GM21447 (cell line): ENCODE measurements around the gene GPN2.

Experiments
- ATAC-seq: cut with Tn5 transposase; IDR thresholded peaks from one replicate; pipeline ENCODE4 v1.9.1; 2021; ENCODE audit not compliant: unreplicated experiment

The GPN2 gene

GRCh38 chr1:26889551-26890466 is at the start of gene GPN2:
Gene GPN2, minus strand, starts transcription at chr1:26890283. Its CDS starts 187 bp downstream, at chr1:26890096.
- peak; percentile 87 for ATAC-seq

DNA sequence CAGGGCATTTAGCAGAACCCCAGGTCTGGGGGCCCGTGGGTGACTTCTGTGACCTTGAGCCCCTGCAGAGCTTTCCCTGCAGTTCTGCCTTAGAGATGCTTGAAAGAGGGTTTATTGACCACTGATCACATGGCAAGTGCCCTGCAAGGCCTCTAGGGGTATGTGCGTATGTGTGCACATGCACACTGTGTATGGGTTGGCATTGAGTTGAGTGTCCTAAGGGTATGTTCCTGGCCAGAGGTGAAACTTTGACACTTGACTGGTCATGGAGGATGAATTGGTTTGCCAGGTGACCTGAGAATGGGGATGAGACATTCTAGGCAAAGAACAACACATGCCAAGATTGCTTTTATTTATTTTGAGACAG is 48.6 kb upstream of the GPN2 start:
- ATAC-seq = no peak

DNA sequence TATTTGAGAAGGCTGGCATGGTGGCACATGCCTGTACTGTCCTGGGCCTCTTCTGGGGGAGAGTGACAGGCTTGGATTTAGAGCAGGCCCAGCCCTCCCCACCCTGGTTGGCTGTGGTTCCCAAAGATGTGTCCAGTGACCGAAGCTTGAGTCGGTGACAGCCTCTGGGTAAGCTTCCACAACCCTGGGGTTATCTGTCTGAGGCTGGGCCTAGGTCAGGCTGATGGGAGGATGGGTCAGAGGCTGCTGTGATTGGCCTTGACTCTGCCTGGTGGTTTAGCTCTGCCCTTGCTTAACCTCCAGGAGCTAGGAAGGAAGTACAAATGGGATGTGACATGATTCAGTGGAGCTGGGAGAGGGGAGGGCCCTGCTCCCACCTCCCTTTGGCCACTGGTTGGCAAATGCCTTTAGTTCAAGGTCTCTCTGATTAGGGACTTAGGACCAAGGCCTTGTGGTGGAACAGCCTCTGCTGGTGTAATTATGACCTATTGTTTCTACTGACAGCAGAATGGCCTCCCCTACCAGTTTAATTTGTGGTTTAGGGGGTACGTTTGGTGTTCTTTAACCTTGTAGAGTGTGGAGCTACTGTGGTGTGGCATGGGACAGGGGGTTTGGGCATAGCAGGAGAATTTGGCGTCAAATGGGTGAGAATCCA is 48.0 kb upstream of the GPN2 start:
- no peak for ATAC-seq

- no peak for ATAC-seq
Measured at GRCh38 chr1:26936823-26937222, 46.7 kb upstream of the GPN2 start.

GRCh38 chr1:26932531-26932930 is 42.4 kb upstream of the GPN2 start:
- no peak for ATAC-seq

GRCh38 chr1:26923711-26924110 is 33.6 kb upstream of the GPN2 start:
- ATAC-seq = no peak

DNA sequence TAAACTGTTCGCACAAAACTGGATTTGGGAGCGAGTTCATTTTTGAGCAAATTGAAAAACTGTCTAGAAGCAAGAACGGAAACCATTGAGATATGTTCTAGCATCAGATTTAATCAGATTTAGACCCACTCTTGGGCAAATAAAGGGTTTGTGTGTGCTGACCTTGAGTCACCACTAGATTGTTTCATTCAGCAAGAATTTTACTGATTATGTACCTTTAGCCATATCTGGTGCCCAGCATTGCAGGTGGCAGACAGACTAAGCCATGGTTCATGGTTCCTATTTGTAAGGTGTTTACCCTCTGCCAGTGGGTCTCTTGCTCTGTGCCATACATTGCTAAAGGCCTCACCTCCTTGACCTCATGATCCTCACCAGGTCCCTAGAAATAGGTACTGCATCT is 32.8 kb upstream of the GPN2 start:
- no peak for ATAC-seq

GRCh38 chr1:26922431-26922729 is 32.3 kb upstream of the GPN2 start:
- no peak for ATAC-seq

DNA sequence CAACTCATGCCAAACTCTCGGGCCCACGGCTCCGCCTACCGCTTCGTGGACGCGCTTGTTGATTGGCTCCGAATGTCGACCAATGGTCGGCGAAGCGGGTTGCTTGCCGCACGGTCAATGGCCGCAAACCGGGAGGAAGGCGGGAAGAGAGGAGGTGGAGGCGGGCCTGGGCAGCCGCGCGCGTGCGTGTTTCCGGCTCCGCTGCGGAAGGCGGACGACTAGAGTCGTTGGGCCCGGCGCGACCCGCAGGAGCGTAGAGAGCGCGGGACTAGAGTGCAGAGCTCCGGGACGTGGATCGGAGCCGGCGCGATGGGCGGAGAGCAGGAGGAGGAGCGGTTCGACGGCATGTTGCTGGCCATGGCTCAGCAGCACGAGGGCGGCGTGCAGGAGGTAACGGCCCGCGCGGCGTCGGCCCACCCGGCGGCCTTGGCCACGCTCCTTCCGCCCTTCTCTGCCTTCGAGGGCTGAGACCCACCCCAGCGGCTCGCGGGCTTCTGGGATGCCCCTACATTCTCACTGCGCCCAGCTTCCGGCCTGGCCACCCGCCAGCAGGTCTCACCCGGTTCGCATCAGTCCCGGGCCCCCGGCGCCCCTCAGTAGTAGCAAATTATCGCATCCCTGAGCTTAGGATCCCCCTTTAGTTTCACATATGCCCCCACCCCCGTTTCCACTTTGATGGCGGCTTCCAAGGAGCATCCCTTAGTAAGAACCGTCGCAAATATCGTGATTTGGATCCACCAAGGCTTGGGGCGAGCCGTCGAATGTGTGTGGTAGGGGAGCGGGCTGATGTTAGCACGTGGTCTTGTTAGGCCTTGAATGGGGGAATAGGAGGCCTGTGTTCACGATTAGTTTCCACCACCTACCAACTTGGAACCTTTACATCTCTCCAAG is 31.7 kb upstream of the GPN2 start, which contains the start of gene NUDC:
TSS of gene NUDC (plus strand) at position 204 of the 891 bp plus-strand sequence. CDS start at position 310, 106 bp downstream.
- ATAC-seq = peak; percentile 96

GRCh38 chr1:26921126-26921539 is 31.1 kb upstream of the GPN2 start:
- peak; percentile 27 for ATAC-seq

GRCh38 chr1:26915204-26915842 is 25.2 kb upstream of the GPN2 start:
- ATAC-seq = no peak

DNA sequence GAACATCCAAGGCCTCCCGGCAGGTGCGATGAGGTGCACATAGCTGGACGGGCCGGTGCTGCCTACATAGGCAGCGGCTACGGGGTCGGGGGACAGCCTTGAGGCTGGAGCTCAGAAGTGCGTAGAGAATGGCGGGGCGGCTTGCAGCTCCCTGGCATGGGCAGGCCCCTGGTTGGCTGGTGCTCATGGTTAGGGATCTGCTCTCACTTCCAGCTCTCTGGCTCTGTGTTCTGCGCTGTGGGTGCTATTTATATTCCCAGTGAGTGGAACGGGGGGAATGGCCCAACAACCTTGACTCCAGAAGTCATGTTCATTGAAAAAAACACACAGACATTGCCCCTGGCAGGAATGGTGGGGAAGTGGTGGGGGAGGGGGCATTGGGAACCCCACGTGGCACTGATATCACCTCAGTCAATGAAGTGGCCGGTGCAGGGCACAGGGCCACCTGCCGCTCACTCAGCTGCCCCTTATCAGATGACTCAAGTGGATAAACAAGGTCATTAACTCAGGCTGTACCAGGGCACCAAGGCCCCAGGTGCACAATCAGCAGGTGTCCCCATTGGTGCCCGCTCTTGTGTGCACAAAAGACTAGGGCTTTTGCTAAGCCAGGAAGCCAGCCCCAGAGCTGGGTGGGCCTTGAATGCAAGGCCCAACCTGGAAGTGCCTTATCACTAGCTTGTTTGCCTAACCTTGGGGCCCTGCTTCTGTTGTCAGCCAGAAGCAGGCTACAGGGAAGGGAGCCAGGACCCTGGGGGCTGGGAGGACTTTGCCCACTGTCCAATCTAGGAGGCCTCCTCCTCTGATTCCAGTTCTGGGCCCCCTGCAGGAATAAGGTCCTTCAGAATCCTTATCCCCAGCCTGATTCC is 23.9 kb upstream of the GPN2 start, which contains the start of gene NR0B2:
TSS of gene NR0B2 (minus strand) at position 222 of the 866 bp plus-strand sequence. CDS start at position 187, 35 bp downstream.
- ATAC-seq = no peak

DNA sequence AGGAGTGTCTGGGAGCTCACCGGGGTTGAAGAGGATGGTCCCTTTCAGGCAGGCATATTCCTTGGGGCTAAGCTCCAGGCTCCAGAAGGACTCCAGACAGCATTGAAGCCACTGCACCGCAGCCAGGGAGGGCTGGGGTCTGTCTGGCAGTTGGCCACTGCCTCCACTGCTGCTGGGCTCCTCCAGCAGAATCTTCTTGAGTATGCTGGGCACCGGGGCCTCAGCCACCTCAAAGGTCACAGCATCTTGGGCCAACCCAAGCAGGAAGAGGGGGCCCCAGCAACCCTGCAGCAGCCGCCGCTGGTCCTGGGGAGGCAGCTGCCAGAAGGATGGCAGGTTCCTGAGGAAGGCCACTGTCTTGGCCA is 23.3 kb upstream of the GPN2 start:
- no peak for ATAC-seq

DNA sequence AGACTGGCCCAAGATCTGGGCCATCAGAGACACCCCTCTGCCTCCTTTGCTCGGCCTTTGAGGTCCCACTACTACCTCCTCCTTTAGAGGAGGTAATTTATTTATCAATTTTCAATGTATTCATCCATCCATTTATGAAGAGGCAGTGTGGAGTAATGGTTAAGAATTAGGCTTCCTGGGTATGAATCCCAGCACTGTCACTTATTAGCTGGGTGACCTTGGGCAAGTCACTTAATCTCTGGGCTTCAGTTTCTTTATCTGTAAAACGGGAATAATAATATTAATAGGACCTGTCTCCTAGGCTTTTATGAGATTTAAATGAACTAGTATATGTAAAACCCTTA is 22.0 kb upstream of the GPN2 start:
- no peak for ATAC-seq

DNA sequence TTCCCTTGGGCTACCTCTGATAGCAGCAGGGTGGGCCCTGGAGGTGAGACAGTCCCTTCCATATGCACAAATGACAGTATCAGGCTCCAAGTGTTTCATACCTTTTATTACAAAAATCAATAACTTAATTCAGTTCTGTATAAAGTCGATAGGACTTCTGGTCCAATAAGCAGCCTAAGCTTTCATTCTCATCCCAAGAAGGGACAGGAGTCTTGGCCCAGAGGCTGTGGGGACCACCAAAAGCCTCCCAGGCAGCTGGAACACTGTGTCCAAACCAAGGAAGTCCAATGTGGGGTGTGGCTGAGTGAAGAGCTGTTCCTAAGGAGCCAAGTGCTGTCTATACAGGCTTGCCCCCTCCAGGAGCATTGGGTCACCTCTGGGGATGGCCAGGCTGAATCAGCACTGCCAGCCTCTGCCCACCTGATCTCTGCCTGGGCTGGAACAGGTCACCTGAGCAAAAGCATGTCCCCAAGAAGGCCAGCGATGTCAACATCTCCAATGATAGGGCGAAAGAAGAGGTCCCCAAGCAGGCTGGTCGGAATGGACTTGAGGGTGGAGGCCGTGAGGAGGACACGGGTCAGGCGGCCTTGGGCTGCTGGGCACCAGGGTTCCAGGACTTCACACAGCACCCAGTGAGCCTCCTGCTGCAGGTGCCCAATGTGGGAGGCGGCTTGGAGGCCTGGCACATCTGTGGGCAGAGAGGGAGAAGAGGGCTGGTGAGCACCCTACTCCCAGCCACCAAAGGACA is 21.5 kb upstream of the GPN2 start:
- no peak for ATAC-seq

- no peak for ATAC-seq
Measured at GRCh38 chr1:26910343-26911160, 20.5 kb upstream of the GPN2 start.

DNA sequence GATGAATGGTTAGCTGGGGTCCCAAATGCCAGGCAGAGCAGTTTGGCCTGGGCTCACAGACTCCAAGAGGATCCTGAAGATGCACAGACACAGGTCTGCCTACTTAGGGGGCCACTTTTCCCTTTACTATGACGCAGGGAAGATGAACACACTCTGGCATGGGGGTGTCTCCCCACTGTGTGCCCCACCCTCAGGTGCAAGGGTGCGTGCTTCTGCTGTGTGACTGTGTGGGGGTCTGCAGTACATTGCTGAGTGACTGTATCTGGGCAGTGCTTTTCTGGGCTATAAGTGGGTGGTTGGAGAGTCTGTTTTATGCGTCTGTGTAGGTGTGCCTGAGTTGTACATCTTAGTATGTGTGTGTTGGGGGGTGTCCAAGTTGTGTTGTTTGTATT is 19.9 kb upstream of the GPN2 start:
- no peak for ATAC-seq

DNA sequence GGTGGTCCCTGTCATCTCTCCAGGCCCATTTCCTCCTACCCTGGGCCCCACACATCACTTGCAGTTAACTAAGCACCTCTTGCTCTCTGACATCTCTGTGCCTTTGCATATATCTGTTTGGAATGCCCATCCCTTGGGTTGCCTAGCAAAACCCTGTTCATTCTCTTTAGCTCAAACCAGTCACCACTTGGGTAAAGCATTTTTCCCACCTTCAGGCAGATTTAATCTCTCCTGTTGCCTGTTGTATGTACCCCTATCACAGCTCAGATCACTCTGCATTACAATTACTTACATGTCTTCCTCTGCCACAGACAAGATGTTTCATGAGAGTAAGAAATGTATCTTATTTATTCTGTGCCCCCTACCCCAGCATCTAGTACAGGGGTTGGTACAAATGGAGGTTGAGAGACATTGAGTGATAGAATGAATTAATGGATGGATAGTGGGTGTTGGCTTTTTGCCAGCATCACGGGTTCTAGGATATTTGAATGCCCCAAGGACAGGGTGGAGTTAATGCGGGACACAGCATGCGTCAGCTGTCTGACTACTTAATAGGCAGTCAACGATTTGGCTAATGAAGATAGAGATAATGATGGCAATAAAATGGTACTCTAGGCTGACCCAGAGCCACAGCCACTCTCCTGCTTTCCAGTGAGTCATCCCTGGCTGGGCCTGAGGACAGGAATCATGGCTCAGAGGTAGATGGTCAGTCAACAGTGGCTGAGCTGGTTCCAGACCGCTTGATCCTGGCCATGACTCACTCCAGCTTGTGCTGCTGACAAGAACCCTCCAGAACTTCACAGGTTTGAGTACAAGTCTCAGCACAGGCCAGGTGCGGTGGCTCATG is 17.2 kb upstream of the GPN2 start:
- no peak for ATAC-seq
